Smooth muscle cell (in vitro differentiated cells): ENCODE measurements around the gene MKLN1. TPM values are rescaled to one million over a fixed set of nuclear protein-coding genes. Genes with fewer than 3 reads are reported as not detected.

ENCODE experiments used
- DNase-seq: peaks from one replicate; lab custom pipeline; 2025; ENCODE audit not compliant: unreplicated experiment; lab: John Stamatoyannopoulos, UW
- H2AFZ ChIP-seq: fragments of 200-600 bp; sonication (generic); 2 replicates; pipeline ENCODE4 v1.6.0; 2016; ENCODE audit warnings: antibody characterized with exemption, low read depth, mild to moderate bottlenecking
- H3F3A ChIP-seq: fragments of 200-600 bp; sonication (generic); 2 replicates; pipeline ENCODE4 v1.6.0; 2017; ENCODE audit warnings: antibody characterized with exemption, low read depth
- H3K27ac ChIP-seq: fragments of 200-600 bp; sonication (generic); 2 replicates; pipeline ENCODE4 v1.5.1; 2016; ENCODE audit warnings: low read depth, mild to moderate bottlenecking
- H3K27me3 ChIP-seq: fragments of 200-600 bp; sonication (generic); 2 replicates; pipeline ENCODE4 v1.6.1; 2016; ENCODE audit warnings: low read depth, mild to moderate bottlenecking
- H3K36me3 ChIP-seq: fragments of 200-600 bp; sonication (generic); 2 replicates; pipeline ENCODE4 v1.5.1; 2016; ENCODE audit warnings: low read depth
- H3K4me1 ChIP-seq: fragments of 200-600 bp; sonication (generic); 2 replicates; pipeline ENCODE4 v1.5.1; 2016; ENCODE audit warnings: low read depth
- H3K4me2 ChIP-seq: fragments of 200-600 bp; sonication (generic); 2 replicates; pipeline ENCODE4 v1.6.0; 2016; ENCODE audit warnings: mild to moderate bottlenecking
- H3K4me3 ChIP-seq: fragments of 200-600 bp; sonication (generic); 2 replicates; pipeline ENCODE4 v1.5.1; 2016; ENCODE audit warnings: mild to moderate bottlenecking
- H3K79me2 ChIP-seq: fragments of 200-600 bp; sonication (generic); 2 replicates; pipeline ENCODE4 v1.6.0; 2016; ENCODE audit warnings: low read depth, mild to moderate bottlenecking
- H3K9ac ChIP-seq: fragments of 200-600 bp; sonication (generic); 2 replicates; pipeline ENCODE4 v1.6.0; 2016; ENCODE audit warnings: low read depth
- H3K9me3 ChIP-seq: fragments of 200-600 bp; sonication (generic); replicated peaks from 2 replicates; pipeline ENCODE4 v1.5.1; 2016; ENCODE audit warnings: low read depth
- H4K20me1 ChIP-seq: fragments of 200-600 bp; sonication (generic); 2 replicates; pipeline ENCODE4 v1.6.0; 2016; ENCODE audit warnings: low read depth
- WGBS: methylation state at CpG from one replicate; pipeline ENCODE4 v1.1.7; 2016; ENCODE audit warnings: low lambda C conversion rate; 5-methylcytosine and 5-hydroxymethylcytosine counted together
- polyA plus RNA-seq: library from polyadenylated mRNA; unstranded; fragments of >200 nt; fragmentation: Nextera tagmentation; extraction: Ambion mirVana; gene quantifications from 2 replicates; pipeline ENCODE4 v1.2.1, GENCODE V29; 2016
- total RNA-seq: library from RNA; depleted of rRNA; stranded (reverse); fragments of >200 nt; gene quantifications from 2 replicates; pipeline ENCODE4 v1.2.3, GENCODE V29; 2014
- TF ChIP-seq, protein P1 (sequence below): fragments of 200-600 bp; sonication (generic); IDR thresholded peaks from 2 replicates; pipeline ENCODE4 v1.5.1; 2017; ENCODE audit warnings: borderline replicate concordance, mild to moderate bottlenecking, antibody characterized with exemption; ENCODE audit not compliant: insufficient read depth, poor library complexity, severe bottlenecking

MKLN1 gene
- total and polyA plus RNA-seq, 2 experiments from 2014 or later, result 26.3 to 45.3 TPM

DNA sequence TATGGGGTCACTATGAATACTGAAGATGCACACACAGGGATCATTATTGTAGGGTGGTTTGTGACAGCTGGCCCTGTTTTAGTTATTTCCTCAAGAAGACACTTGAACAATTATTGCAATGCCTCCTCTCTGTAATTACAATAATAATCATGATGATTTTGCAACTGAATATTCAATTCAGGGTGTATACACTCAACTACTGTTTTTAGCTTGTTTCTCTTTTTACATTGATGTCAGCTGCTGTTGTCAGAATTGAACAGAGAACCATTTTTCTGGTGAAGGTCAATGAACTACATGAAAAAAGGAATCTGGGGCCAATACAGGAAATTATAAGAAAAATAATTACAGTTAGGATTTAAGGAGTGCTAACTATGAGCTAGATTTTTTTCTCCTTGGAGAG, 28.6 kb upstream of the MKLN1 start:
- Histone ChIP-seq H4K20me1 (no peaks in the 10 kb centered on the region), H2AFZ (no peak overlapping the region), H3K79me2 (no peaks in the 10 kb centered on the region)

DNA sequence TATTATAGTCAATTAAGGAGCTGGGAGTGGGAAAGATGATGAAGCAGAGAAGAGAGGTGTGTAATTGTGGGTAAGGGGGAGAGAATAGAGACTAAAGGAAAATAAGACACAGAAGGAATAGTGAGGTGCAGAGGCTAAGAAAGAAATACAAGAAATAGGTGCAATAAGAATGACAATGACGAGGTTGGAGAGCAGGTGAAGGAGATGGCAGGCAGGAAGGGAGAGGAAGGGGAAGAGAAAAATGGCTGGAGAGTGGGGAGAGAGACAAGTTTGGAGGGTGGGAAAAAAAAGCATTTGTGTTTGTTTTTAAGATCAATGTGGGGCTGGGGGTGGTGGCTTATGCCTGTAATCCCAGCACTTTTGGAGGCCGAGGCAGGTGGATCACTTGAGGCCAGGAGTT, 27.6 kb upstream of the MKLN1 start:
- H3K4me2 ChIP-seq, result no peak overlapping the region
- 79% methylated on average over 2 of the region's 2 CpGs for WGBS
- H3F3A ChIP-seq, result no peaks in the 10 kb centered on the region
- H3K27me3 ChIP-seq, result no peaks in the 10 kb centered on the region
- no peaks in the 10 kb centered on the region for H3K4me1 ChIP-seq
- no peaks in the 10 kb centered on the region for H3K36me3 ChIP-seq
- H3K79me2 ChIP-seq, result no peaks in the 10 kb centered on the region
- H3K9me3 ChIP-seq, result no peaks in the 10 kb centered on the region
- H4K20me1 ChIP-seq, result no peaks in the 10 kb centered on the region
- H3K27ac ChIP-seq, result no peak overlapping the region
- H3K4me3 ChIP-seq, result no peak overlapping the region
- DNase-seq, result no peak
- TF ChIP-seq, protein P1, sequence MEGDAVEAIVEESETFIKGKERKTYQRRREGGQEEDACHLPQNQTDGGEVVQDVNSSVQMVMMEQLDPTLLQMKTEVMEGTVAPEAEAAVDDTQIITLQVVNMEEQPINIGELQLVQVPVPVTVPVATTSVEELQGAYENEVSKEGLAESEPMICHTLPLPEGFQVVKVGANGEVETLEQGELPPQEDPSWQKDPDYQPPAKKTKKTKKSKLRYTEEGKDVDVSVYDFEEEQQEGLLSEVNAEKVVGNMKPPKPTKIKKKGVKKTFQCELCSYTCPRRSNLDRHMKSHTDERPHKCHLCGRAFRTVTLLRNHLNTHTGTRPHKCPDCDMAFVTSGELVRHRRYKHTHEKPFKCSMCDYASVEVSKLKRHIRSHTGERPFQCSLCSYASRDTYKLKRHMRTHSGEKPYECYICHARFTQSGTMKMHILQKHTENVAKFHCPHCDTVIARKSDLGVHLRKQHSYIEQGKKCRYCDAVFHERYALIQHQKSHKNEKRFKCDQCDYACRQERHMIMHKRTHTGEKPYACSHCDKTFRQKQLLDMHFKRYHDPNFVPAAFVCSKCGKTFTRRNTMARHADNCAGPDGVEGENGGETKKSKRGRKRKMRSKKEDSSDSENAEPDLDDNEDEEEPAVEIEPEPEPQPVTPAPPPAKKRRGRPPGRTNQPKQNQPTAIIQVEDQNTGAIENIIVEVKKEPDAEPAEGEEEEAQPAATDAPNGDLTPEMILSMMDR, result no peak
- H3K9ac ChIP-seq, result no peak overlapping the region
- no peak overlapping the region for H2AFZ ChIP-seq

More for the DNA sequence above, 28.6 kb upstream of the MKLN1 start:
- TF ChIP-seq, protein P1, result no peak
- no peak overlapping the region for H3K4me3 ChIP-seq
- H3F3A ChIP-seq, result no peaks in the 10 kb centered on the region
- no peak overlapping the region for H3K9ac ChIP-seq
- H3K27me3 ChIP-seq, result no peaks in the 10 kb centered on the region
- no peak overlapping the region for H3K27ac ChIP-seq
- DNase-seq, result no peak
- no peaks in the 10 kb centered on the region for H3K9me3 ChIP-seq
- H3K36me3 ChIP-seq, result no peaks in the 10 kb centered on the region
- no peak overlapping the region for H3K4me2 ChIP-seq
- H3K4me1 ChIP-seq, result no peaks in the 10 kb centered on the region

DNA sequence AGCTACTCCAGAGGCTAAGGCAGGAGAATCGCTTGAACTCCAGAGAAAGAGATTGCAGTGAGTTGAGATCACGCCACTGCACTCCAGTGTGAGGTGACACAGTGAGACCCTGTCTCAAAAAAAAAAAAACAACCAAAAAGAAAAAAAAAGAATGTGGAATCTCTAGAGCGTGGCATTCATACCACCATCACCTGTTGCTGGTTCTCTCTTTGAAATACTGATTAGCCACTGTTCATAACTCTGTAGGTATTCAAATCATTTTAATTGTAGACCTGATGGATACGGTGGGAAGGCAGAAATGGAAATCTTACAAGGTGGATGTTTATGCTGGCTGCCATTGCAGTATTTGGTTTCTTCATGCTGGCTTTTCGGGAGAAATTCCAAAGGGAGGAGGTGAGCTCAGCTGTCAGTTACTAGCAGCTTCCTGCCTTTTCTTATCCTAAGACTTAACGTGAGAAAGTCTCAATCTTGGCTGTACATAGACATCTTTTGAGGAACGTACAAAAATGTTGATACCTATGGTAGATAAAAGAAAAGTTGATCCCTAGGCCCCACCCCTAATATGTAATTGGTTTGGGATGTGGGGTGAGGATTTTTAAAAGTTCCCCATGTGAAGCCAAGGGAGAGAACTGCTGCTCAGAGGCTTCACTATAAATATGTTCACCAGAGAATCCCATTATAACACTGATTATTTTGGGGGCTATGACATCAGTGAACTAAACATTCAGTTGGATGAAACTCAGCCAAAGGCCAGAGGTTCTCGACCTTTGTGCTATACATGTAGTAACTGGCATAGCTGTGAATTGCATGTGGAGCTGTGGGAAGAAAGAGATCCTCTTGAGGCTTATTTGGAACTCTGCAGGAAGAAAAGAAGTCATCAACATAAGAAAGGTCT, 26.9 kb upstream of the MKLN1 start:
- no peak overlapping the region for H3K9ac ChIP-seq
- no peaks in the 10 kb centered on the region for H4K20me1 ChIP-seq
- no peaks in the 10 kb centered on the region for H3K9me3 ChIP-seq
- DNase-seq, result no peak
- TF ChIP-seq, protein P1, result no peak
- H3F3A ChIP-seq, result no peaks in the 10 kb centered on the region
- no peaks in the 10 kb centered on the region for H3K79me2 ChIP-seq
- H3K4me3 ChIP-seq, result no peak overlapping the region
- H3K4me1 ChIP-seq, result no peaks in the 10 kb centered on the region
- no peaks in the 10 kb centered on the region for H3K36me3 ChIP-seq
- WGBS, result 75% methylated on average over 8 of the region's 8 CpGs
- H3K27ac ChIP-seq, result no peak overlapping the region
- no peak overlapping the region for H3K4me2 ChIP-seq
- no peak overlapping the region for H2AFZ ChIP-seq
- no peaks in the 10 kb centered on the region for H3K27me3 ChIP-seq

DNA sequence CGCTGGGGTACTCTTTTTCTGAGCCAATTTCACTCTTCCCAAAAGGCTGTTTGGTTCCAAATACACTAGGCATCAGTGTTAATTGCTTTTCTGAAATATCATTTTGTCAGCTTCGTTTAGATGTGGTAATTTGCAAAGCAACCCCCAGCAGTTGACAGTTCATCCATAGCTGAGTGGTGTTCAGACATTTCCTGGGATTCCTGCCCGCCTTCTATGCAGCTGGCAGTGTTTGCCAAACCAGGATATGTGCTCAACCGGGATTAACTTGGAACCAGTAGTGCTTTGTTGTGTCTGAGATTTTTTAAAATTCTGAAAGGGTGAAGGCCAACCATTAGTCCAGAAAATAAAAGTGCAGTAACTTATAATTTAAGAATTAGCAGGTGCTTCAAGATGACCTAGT, 25.2 kb upstream of the MKLN1 start:
- WGBS, result 88% methylated on average over 4 of the region's 4 CpGs
- H3K36me3 ChIP-seq, result no peaks in the 10 kb centered on the region
- H3K4me2 ChIP-seq, result no peak overlapping the region
- H3F3A ChIP-seq, result no peaks in the 10 kb centered on the region
- H4K20me1 ChIP-seq, result no peaks in the 10 kb centered on the region
- H3K9ac ChIP-seq, result no peak overlapping the region
- peaks cover 4% of the 10 kb centered on the region for H3K9me3 ChIP-seq
- TF ChIP-seq, protein P1, result no peak
- no peak overlapping the region for H2AFZ ChIP-seq
- no peak overlapping the region for H3K4me3 ChIP-seq
- H3K4me1 ChIP-seq, result no peaks in the 10 kb centered on the region
- no peaks in the 10 kb centered on the region for H3K27me3 ChIP-seq
- no peak overlapping the region for H3K27ac ChIP-seq
- no peaks in the 10 kb centered on the region for H3K79me2 ChIP-seq
- no peak for DNase-seq
